ENCODE measurements around the gene CDC42EP4.
A peak's percentile ranks its signal among the peaks of the same experiment; 100 is the strongest.
"Not testable (repeated sequence)": the region's sequence is repeated elsewhere in the genome, so short reads cannot be mapped to it uniquely, and the experiment has no call there.

Gene CDC42EP4

DNA sequence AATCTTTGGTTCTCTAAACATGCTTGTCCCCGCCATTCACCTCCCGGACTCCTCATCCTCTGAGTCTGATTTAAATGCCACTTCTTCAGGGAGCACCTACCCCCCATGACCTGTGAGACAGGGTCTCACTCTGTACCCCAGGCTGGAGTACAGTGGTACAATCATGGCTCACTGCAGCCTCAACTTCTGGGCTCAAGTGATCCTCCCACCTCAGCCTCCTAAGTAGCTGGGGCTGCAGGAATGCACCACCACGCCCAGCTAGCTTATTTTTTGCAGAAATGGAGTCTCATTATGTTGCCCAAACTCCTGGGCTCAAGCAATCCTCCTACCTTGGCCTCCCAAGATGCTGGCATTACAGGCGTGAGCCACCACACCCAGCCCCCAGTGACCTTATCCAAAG lies 37.3 kb downstream of the CDC42EP4 start:
- no peak for DNase-seq

DNA sequence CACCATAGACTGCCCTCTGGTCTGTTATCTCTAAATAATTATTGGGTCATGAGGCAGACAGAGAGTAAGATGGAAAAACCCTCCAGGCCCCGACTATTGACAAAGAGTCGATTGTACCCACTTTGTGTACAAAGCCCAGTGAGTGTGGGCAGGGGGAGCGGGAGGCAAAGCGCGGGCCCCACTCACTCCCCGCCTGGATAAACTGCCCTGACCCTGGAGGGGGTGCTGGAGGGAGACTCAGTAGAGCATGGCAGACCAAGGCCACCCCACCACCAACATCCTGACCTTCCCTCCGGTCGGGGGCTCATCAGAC lies 38.9 kb downstream of the CDC42EP4 start:
- no peak for DNase-seq

DNA sequence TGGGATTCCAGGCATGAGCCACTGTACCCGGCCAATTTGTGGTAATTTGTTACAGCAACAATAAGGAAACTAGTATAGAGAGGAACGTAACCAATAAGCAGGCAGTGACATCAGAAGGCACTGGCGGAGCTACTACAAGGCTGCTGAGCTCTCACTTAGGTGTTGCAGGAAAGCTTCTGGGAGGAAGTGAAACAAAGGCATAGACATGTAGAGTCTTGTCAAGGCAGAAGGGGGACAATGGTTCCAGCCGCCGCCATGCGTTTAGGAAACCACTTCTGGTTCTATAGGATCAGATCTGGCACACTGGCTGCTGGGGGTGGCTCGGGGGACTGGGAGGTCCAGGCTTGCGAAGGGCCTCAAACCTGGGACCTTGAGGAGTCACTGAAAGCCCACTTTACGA lies 40.7 kb downstream of the CDC42EP4 start:
- DNase-seq = no peak

DNA sequence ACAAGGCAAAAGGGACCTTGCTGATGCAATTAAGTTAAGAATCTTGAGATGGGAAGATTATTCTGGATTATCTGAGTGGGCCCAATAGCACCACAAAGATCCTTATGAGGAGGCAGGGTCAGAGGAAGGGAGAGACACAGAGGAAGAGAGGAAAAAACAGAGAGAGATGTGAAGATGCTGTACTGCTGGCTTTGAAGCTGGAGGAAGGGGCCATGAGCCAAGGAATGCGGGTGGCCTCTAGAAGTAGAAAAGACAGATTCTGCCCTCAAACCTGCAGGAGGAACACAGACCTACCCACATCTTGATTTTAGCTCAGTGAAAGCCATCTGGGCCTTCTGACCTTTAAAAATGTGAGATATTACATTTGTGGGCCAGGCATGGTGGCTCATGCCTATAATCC lies 42.0 kb downstream of the CDC42EP4 start:
- DNase-seq = no peak

DNA sequence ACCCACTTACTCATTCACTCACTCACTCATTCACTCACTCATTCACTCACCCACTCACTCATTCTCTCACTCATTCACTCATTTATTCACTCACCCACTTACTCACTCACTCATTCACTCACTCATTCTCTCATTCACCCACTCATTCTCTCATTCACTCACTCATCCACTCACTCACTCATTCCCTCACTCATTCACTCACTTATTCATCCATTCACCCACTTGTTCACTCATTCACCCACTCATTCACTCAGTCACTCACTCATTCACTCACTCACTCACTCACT lies 42.5 kb downstream of the CDC42EP4 start:
- DNase-seq = no peak

DNA sequence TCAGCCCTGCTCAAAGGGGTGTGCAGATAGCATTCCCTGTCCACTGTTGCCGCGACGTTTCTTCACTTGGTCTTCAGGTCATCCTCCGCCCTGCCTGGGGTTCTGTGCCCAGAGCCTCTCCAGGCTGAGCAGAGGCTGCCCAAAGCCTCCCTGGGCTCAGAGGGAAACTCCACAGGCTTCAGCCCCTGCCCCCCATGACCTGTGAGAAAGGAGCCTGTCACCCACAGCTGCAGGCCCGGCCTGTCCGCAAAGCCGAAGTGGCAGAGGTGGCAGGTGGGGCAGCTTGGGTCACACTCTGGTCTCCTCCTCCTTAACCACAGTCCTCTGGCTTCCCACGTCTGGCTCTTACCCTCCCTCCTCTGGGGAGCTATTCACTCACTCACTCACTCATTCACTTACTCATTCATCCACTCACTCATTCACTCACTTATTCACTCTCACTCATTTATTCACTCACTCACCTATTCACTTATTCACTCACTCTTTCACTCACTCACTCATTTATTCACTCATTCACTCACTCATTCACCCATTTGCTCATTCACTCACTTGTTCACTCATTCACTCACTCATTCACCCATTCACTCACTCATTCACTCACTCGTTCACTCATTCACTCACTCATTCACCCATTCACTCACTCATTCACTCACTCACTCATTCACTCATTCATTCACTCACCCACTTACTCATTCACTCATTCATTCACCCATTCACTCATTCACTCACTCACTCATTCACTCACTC lies 43.0 kb downstream of the CDC42EP4 start:
- DNase-seq = no peak

DNA sequence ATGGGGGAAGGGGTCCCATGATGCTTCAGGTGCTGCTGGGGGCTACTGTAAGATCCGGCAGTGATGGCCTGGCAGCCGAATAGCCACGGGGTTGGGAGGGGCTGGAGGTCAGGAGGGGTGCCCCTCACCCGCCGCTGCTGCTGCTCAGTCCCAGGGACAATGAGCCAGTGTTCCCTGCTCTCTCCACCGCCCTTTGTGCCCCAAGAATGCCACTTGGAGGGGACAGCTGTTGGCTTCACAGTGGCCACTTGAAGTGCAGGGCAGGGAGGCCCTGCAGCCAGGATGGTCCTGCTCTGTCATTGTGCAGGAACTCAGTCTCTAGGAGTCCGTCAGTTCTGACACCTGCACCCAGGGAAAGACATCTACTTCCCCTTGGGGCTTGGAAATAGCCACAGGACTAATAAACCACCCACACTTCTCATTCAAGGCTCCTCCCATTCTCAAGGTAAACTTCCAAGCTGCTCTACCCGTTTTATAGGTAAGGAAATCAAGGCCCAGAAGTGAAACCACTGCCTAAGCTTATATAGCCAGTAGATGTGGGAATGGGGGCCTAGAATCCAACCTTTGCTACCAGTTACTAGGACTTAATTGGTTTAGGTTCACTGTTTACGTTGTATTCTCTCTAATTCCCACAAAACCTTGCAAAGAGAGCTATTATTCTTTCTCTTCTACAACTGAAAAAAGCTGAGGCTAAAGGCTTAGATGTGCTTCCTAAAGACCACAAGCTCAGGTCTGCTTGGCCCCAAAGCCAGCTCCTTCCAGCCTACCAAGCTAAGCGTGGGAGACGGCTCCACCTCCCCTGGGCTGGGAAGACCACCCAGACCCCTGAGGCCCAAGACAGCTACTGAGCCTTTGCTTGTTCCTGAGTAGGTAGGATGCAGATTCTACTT lies 43.9 kb downstream of the CDC42EP4 start:
- DNase-seq = no peak

DNA sequence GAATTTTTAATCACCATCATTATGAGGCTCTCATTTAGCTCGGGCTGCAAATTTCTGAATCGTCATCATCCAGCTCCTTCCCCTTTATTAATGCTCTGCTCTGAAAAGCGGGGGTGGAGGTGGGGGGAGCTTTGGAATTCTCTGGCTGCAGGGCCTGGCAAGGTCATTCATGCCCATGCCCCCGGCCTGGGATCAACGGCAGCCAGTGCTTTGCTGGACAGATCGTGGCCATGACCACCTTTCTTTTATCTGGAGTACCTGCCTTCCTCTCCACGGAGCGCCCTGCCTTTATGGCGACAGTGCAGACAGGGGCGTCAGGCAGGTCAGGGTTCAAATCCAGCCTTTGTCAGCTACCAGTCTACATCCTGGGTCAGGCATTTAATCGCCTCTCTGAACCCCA lies 45.0 kb downstream of the CDC42EP4 start:
- DNase-seq = no peak

DNA sequence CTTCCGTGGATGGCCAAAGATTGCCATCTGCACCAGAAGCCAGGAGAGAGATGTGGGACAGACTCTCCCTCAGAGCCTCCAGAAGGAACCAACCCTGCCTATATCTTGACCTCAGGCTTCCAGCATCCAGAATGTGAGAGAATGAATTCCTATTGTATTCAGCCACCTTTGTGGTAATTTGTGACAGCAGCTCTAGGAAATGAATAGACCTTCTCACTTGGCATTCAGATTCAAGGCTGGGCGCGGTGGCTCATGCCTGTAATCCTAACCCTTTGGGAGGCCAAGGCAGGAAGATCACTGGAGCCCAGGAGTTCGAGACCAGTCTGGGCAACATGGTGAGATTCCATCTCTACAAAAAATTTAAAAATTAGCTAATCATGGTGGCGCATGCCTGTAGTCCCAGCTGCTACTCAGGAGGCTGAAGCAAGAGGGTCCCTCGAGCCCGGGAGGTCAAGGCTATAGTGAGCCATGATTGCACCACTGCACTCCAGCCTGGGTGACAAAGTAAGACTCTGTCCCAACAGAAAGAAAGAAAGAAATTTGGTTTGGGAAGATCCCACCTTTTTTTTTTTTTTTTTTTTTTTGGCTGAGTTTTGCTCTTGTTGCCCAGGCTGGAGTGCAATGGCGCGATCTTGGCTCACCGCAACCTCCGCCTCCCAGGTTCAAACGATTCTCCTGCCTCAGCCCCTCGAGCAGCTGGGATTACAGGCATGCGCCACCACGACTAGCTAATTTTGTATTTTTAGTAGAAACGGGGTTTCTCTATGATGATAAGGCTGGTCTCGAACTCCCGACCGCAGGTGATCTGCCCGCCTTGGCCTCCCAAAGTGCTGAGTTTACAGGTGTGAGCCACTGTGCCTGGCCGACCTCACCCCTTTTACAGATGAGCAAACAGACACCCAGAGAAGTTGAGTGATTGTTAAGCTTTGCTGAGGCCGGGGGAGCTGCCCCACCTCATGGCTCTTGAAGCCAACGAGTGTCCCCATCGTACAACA lies 45.9 kb downstream of the CDC42EP4 start:
- no peak for DNase-seq

DNA sequence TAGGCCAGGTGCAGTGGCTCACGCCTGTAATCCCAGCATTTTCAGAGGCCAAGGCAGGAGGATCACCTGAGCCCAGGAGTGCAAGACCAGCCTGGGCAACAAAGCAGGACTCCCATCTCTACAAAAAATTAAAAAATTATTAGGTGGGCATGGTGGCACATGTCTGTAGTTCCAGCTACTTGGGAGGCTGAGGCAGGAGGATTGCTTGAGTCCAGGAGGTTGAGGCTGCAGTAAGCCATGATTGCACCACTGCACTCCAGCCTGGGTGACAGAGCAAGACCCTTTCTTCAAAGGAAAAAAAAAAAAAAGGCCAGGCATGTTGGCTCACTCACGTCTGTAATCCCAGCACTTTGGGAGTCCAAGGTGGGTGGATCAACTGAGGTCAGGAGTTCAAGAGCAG lies 47.4 kb downstream of the CDC42EP4 start:
- DNase-seq = not testable (repeated sequence)

DNA sequence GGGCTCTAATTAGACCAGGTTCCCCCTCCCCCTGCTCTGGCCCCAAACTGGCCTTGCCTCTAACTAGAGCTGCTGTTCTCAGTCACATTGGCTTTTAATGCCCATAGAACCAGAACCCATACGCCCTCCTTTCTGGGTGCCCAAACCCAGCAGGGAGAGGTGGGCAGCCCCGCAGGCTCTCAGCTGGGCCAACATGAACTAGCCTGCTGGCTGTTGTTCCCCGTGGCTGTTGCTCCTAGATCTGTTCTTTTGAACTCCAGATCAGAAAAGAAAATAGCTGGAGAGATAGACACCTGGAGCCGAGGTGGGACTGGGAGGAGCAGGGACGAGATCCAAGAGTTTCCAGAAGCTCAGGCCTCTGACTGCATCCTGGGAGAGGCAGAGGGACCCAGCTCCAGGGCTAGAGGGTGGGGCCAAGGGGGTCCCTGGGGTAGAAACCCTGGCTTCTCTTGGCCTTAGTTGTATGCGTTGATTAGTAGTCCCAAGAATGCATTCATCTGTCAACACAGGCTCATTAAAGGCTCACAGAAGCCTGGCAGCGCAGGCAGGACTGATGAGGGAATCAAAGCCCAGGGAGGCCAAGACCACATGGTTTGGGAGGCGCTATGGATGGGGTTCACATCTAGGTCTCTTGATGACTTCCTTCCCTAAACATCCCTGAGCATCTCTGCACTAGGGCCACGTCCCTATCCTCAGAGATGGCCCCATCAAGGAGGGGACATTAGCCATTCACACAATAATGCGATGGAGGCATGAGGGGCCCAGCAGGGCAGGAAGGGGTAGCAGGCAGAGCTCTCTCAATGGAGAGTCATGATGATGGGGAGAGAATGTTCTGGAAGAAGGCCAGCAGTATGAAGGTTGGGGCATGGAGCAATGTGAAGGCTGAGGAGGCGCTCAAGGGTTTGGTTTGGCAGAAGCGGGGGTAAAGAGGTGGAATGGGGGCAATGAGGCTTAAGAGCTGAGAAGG lies 48.8 kb downstream of the CDC42EP4 start:
- DNase-seq = no peak

DNA sequence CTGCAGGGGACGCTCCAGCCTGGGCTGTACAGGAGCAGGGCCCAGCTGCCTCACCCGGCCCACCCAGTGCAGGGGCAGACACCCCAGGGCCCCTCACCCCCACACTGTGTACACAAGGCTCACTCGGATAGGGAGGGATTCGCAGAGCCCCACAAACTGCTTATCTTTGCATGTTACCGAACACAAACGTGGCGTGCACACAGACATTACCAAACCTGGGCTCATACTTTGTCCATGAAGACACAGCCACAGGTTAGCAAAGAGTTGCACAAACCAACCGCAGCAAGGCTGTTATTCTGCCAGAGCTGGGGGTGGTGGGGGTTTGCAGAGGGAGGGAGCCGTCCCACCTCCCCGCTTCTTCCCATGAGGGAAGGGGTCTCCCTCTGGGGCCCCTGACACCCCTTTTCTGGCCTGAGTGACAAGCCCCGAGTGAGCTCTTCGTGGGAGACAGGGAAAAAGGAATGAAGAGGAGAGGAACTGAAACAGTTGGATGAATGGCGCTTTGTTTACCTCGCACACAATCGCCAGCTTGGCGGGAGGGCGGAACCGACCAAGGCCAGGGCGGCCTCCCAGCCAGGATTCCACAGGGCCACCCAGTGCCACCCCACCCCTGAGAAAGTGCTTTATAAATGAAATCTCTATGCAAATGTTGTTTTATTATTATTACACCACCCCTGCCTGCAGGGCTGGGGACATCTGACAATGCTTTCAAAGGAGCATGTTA lies 49.7 kb downstream of the CDC42EP4 start:
- DNase-seq = no peak

DNA sequence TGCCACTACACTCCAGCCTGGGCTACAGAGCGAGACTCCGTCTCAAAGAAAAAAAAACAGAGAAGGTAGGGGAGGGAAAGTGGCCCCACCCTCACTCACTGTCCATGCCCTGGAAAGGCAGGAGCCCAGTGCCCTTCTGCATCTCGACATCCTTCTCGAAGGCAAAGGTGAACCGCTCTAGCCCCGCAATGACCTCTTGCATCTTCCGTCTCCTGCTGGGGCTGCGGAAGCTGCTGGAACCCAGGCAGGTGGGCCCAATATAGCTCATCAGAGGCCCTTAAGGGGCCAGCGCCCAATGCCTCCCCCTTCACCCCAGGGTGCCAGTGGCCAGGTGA lies 50.2 kb downstream of the CDC42EP4 start, which contains the start of gene CPSF4L:
Gene CPSF4L (minus strand): TSS at position 264 of the 335 bp plus-strand sequence. CDS start 62 bp downstream, at position 202.
- DNase-seq = no peak

DNA sequence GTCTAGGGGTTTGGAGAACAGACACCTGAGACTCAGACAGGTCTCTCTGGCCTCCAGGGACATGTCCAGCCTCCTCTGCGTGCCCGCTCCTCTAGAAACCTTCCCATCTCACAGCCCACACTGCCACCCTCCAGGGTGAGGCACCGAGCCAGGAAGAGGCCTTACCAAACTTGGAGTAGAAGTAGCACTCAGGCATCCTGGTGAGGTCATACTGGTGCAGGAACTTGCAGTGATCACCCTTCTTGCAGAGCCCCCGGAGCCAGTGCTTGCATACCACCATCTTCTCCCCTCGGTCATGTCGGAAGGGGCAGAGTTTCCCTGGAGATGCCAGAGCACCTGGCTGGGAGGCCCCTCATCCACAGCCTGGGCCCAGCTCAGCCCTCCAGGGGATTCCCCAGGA lies 54.3 kb downstream of the CDC42EP4 start:
- no peak for DNase-seq

DNA sequence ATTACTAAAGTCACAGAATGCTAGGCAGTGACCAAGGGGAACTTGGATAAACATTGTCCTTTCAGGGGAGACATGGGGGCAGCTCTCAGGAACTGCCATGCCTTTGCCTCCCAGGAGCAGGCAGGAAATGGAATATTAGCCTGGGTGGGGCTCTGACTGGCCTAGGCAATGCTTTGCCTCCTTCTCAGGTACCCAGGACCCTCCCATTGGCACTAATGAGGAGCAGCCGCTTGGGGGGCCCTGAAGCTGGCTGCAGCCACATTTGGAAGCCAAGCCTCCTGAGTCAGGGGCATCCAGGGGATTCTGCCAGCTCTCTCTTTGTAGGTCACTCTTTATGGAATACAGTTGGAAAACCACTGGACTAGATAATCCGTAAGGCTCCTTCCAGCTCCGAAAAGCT lies 55.6 kb downstream of the CDC42EP4 start:
- DNase-seq = no peak

DNA sequence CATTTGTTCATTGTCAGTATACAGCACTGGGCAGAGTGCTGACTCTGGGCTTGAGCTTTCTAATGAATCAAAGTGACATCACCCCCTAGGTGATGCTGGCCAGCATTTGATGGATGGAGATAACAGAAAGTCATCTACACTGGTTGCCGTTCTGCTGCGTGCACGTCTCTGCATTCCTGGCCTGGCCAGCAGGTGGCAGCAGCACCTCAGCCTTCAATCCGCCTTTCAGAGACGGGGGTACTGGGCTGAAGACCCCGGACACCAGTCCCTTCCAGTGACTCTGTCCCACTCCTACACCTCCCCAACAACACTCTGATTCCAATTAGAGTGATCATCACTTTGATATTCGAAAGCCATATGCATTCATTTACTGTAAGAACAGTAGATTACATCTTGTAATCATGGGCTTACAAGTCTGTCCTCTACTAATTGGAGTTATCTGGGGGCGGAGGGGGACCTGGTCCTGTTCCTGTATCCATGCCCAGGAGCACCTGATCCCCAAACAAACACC lies 56.1 kb downstream of the CDC42EP4 start:
- peak; percentile 21 for DNase-seq

DNA sequence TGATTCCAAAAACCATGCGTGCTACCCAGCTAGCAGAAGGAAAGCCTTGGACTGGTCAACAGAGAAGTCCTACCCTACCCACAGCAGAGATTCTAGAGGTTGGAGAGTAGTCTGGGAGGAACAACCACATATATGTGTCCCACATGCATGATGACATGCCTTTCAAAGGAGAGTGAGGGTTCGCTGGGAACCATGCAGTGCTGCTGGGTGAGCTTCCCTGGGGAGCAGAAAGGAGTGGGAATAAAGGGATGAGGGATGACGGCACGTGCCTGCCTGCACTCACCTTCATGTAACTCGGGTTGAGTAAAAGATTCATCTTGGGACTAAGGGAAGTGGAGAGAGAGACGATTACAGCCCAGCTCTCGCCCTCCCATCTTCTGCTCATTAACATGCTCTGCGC lies 59.9 kb downstream of the CDC42EP4 start:
- DNase-seq = no peak

DNA sequence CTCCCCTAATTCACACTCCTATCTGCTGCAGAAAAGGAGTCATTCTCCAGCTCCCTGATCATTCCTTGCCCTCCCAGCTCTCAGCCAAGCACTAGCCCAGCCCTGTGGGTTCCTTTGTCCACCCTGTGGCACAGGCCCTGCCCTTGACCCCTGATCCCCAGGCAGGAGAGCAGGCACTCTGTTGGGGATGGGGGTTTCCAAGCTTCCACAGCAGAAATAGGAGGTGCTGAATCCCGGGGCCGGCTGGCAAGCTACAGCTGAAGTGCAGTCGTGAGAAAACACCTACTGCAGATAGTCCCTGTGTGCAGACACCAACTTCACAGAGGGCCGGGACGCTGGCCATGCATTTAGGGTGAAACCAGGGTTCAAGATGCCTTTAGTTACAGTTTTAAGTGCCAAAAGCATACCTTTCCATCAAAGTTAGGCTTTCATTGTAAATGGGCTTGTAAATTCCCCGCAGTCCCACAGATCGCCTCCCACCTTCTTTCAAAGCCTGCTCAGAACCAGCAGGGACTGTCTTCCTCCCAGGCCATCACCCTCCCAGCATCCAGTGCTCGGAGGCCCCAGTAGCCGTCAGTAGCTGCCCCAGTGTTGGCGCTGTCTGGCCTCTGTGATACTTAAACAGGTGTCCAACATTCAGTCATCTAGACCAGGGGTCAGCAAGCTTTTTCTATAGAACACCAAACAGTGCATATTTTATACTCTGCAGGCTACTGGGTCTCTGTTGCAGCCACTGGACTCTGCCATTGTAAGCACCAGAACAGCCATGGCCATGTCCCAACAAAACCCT lies 60.8 kb downstream of the CDC42EP4 start:
- no peak for DNase-seq

DNA sequence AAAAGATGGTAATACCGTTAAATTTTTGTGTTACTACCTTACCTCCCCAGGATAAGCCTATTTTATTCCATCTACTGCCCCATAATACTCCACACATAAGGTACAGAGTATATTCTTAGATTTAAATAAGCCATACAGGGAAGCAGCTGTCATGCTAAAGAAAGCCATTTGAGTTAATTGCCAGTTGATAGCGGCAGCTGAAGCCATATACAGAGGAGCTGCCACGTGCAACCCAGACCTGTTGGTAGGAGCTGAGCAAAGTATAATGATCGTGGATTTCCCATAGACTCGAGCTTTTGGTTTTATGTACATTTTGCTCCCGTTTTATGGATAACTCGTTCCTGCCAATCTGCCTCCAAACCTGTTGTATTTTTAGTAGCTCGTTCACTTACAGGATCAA lies 62.1 kb downstream of the CDC42EP4 start:
- DNase-seq = no peak

DNA sequence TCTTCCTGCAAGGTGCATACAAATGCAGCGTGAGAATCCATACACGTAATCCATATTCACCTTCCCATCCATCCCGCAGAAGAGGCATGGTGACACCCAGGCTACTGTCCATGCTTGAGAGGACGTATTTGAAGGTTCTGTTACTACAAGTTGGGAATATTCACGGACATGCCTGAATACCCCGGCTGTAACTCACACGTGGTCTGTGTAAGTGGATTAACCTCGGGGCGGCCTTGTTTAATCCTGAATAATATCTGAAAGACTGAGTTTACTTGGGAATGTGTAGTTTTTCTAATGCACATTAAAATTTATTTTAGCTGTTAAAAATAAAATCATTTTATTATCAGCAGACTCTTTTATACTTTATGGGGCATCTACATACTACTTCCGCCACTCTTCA lies 63.3 kb downstream of the CDC42EP4 start:
- no peak for DNase-seq
